Measurements from ENCODE around the gene DNAH1. TPM values are rescaled to one million over a fixed set of nuclear protein-coding genes. Genes with fewer than 3 reads are reported as not detected.

Gene DNAH1
- total and polyA plus RNA-seq, 2 of the 4 experiments (the other 2 are of a cell fraction): 2.0 to 4.0 TPM

DNA sequence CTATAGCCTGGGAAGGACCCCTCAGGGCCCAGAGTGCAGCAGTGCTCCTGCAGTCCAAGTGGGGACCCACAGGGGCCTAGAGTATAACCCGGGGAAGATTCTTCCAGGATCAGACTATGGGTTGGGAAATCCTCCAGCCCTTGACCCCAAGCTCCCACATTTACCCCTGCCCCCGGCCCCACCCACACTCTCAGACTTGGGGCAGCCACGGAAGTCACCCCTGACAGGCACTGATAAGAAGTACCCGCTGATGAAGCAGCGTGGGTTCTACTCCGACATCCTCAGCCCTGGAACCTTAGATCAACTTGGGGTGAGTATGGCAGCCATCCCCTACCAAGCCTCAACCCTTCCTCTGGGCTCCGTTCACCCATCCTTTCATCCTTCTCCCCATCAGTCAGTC lies 6.3 kb downstream of the DNAH1 start:
- Histone ChIP-seq H2BK20ac (ENCODE audit: low read depth, low read length) (no peak overlapping the region), H2AK5ac (ENCODE audit: low read depth, low read length) (no peak overlapping the region), H2AK9ac (replicated peaks; ENCODE audit: low read depth, low read length, poor library complexity) (no peak overlapping the region), H3K9me3 (ENCODE audit: control insufficient read depth, insufficient read depth, low read length) (no peaks in the 10 kb centered on the region), H3K9me1 (ENCODE audit: insufficient read depth, low read length) (0 out of 2 replicates have a peak, but pooled peaks cover 5% of the 10 kb centered on the region), H3K14ac (replicated peaks; ENCODE audit: low read depth, low read length) (no peak overlapping the region), H3K4me1 (ENCODE audit: control insufficient read depth, insufficient read depth, low read length) (no peaks in the 10 kb centered on the region), H2AFZ (replicated peaks; ENCODE audit: low read length, poor library complexity) (no peak overlapping the region), H4K8ac (ENCODE audit: low read depth in 2 of 2, low read length in 2 of 2) (no peak overlapping the region), H3K27ac (ENCODE audit: insufficient read depth, low read length) (no peak overlapping the region), H2BK120ac (ENCODE audit: low read depth, low read length) (no peak overlapping the region), H2BK5ac (ENCODE audit: low read depth, low read length, poor library complexity, severe bottlenecking) (no peak overlapping the region), H3K9ac (ENCODE audit: low read depth, low read length) (no peak overlapping the region), H3K56ac (ENCODE audit: extremely low read depth, insufficient read depth, low read length) (no peak overlapping the region), H3K79me1 (ENCODE audit: low read depth in 1 of 2, low read length in 2 of 2) (no peaks in the 10 kb centered on the region; a peak in 1 of 4 replicates), H3K18ac (ENCODE audit: low read depth, low read length) (no peak overlapping the region), H4K20me1 (ENCODE audit: insufficient read depth, low read length) (no peaks in the 10 kb centered on the region), H3K27me3 (ENCODE audit: control insufficient read depth, insufficient read depth, low read length) (no peaks in the 10 kb centered on the region), H3K36me3 (ENCODE audit: control insufficient read depth, insufficient read depth, low read length) (no peaks in the 10 kb centered on the region), H3K4me3 (ENCODE audit: insufficient read depth, low read depth, low read length) (no peak overlapping the region), H3K4ac (ENCODE audit: low read depth, low read length) (no peak overlapping the region), H3K23ac (ENCODE audit: low read depth, low read length) (no peak overlapping the region), H2BK15ac (ENCODE audit: low read depth, low read length) (no peak overlapping the region), H4K5ac (ENCODE audit: low read depth, low read length) (no peak overlapping the region), H4K91ac (ENCODE audit: insufficient read depth, low read depth, low read length) (no peak overlapping the region), H3K4me2 (ENCODE audit: low read depth, low read length) (no peak overlapping the region)
- in situ Hi-C loops (cut with MboI; ENCODE audit: low sequenced_read_pairs) (no loop called here), intact Hi-C loops (cut with micrococcal nuclease) (no loop called here), dilution Hi-C loops (cut with HindIII; ENCODE audit: low sequenced_read_pairs, unreplicated experiment) (no loop called here)
- ATAC-seq (ENCODE audit: low read depth): no peak
- no peak for DNase-seq
- no TSS peak for BruUV-seq (replicated peaks)
- 88% methylated on average over 1 of the region's 7 CpGs; no CpG with 5 or more reads in 1 of the 2 experiments for WGBS, 2 experiments (ENCODE audit: extremely low coverage in 2 of 2, insufficient read length in 1 of 2)
- TF ChIP-seq RFX5 (IDR thresholded peaks at IDR 0.05; ENCODE audit: low read depth, low read length): no peak
- TF ChIP-seq, protein P1, sequence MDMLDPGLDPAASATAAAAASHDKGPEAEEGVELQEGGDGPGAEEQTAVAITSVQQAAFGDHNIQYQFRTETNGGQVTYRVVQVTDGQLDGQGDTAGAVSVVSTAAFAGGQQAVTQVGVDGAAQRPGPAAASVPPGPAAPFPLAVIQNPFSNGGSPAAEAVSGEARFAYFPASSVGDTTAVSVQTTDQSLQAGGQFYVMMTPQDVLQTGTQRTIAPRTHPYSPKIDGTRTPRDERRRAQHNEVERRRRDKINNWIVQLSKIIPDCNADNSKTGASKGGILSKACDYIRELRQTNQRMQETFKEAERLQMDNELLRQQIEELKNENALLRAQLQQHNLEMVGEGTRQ (IDR thresholded peaks at IDR 0.05; ENCODE audit: low read depth, low read length): no peak
- no peak for TF ChIP-seq CEBPB (IDR thresholded peaks at IDR 0.05; ENCODE audit: low read depth, low read length)
- TF ChIP-seq NFE2L2 (IDR thresholded peaks at IDR 0.05; ENCODE audit: low read depth, low read length): no peak
- no peak for TF ChIP-seq FOS (IDR thresholded peaks at IDR 0.05; ENCODE audit: low read depth, low read length)
- TF ChIP-seq MXI1 (IDR thresholded peaks at IDR 0.05; ENCODE audit: borderline replicate concordance, low read depth, low read length): no peak
- TF ChIP-seq POLR2A (IDR thresholded peaks at IDR 0.05; ENCODE audit: low read depth, low read length): no peak
- no peak for TF ChIP-seq CHD1 (IDR thresholded peaks at IDR 0.05; ENCODE audit: low read depth, low read length)
- no peak for TF ChIP-seq BHLHE40 (IDR thresholded peaks at IDR 0.05; ENCODE audit: low read depth, low read length)
- no peak for TF ChIP-seq SMC3 (IDR thresholded peaks at IDR 0.05; ENCODE audit: low read depth, low read length)
- TF ChIP-seq RAD21 (IDR thresholded peaks at IDR 0.05; ENCODE audit: low read length): no peak
- no peak for TF ChIP-seq MAFK (IDR thresholded peaks at IDR 0.05; ENCODE audit: low read depth, low read length)
- no peak for TF ChIP-seq MAZ (IDR thresholded peaks at IDR 0.05; ENCODE audit: borderline replicate concordance, low read depth, low read length)
- TF ChIP-seq, protein P2, sequence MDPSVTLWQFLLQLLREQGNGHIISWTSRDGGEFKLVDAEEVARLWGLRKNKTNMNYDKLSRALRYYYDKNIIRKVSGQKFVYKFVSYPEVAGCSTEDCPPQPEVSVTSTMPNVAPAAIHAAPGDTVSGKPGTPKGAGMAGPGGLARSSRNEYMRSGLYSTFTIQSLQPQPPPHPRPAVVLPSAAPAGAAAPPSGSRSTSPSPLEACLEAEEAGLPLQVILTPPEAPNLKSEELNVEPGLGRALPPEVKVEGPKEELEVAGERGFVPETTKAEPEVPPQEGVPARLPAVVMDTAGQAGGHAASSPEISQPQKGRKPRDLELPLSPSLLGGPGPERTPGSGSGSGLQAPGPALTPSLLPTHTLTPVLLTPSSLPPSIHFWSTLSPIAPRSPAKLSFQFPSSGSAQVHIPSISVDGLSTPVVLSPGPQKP (IDR thresholded peaks at IDR 0.05; ENCODE audit: borderline replicate concordance, low read depth, low read length): no peak
- TF ChIP-seq RCOR1 (IDR thresholded peaks at IDR 0.05; ENCODE audit: insufficient replicate concordance, low read length): no peak
- TF ChIP-seq, protein P3, sequence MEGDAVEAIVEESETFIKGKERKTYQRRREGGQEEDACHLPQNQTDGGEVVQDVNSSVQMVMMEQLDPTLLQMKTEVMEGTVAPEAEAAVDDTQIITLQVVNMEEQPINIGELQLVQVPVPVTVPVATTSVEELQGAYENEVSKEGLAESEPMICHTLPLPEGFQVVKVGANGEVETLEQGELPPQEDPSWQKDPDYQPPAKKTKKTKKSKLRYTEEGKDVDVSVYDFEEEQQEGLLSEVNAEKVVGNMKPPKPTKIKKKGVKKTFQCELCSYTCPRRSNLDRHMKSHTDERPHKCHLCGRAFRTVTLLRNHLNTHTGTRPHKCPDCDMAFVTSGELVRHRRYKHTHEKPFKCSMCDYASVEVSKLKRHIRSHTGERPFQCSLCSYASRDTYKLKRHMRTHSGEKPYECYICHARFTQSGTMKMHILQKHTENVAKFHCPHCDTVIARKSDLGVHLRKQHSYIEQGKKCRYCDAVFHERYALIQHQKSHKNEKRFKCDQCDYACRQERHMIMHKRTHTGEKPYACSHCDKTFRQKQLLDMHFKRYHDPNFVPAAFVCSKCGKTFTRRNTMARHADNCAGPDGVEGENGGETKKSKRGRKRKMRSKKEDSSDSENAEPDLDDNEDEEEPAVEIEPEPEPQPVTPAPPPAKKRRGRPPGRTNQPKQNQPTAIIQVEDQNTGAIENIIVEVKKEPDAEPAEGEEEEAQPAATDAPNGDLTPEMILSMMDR (conservative IDR thresholded peaks at IDR 0.05; ENCODE audit: low read depth, low read length): no peak
- ChIA-PET POLR2A (ENCODE audit: unreplicated experiment) (no interaction called here), CTCF (no interaction called here)
